WI38 (cell line): Measurements from ENCODE around the gene FERMT2.

Source experiments
- H3K4me3 ChIP-seq: 2 replicates; pipeline ENCODE4 v1.5.1; 2011; ENCODE audit warnings: low read depth, mild to moderate bottlenecking, control low read depth, low read length
- CTCF ChIP-seq: IDR thresholded peaks from 2 replicates; pipeline ENCODE4 v1.5.1; 2012; ENCODE audit warnings: low read depth, mild to moderate bottlenecking, control low read depth, low read length

FERMT2 gene

GRCh38 chr14:52876806-52877205 lies 74.0 kb downstream of the FERMT2 start:
- no peak for TF ChIP-seq CTCF
- no peak overlapping the region for H3K4me3 ChIP-seq

GRCh38 chr14:52876311-52876710 lies 74.5 kb downstream of the FERMT2 start:
- no peak overlapping the region for H3K4me3 ChIP-seq

GRCh38 chr14:52875707-52876106 lies 75.1 kb downstream of the FERMT2 start:
- TF ChIP-seq CTCF = no peak
- no peak overlapping the region for H3K4me3 ChIP-seq

More at GRCh38 chr14:52876311-52876710, 74.5 kb downstream of the FERMT2 start:
- no peak for TF ChIP-seq CTCF

- H3K4me3 ChIP-seq = no peak overlapping the region
- no peak for TF ChIP-seq CTCF
Observed at GRCh38 chr14:52874389-52874788, 76.5 kb downstream of the FERMT2 start.

GRCh38 chr14:52873694-52874093 lies 77.2 kb downstream of the FERMT2 start:
- H3K4me3 ChIP-seq = no peak overlapping the region
- TF ChIP-seq CTCF = no peak

GRCh38 chr14:52873065-52873464 lies 77.8 kb downstream of the FERMT2 start:
- H3K4me3 ChIP-seq = no peak overlapping the region

GRCh38 chr14:52871606-52872005 lies 79.2 kb downstream of the FERMT2 start:
- no peak overlapping the region for H3K4me3 ChIP-seq
- TF ChIP-seq CTCF = no peak

More at GRCh38 chr14:52873065-52873464, 77.8 kb downstream of the FERMT2 start:
- TF ChIP-seq CTCF = no peak
